LNCaP clone FGC (cell line): ENCODE measurements around the gene ANK2.

Experiments
- DNase-seq: peaks from one replicate; pipeline ENCODE4 v3.0.0-alpha.2; 2011; ENCODE audit warnings: low read depth
- H3K4me3 ChIP-seq: 2 replicates; pipeline ENCODE4 v1.5.1; 2011; ENCODE audit warnings: mild to moderate bottlenecking, low read depth, low read length, control low read depth
- CTCF ChIP-seq: IDR thresholded peaks from 2 replicates; pipeline ENCODE4 v1.5.1; 2012; ENCODE audit warnings: mild to moderate bottlenecking; ENCODE audit not compliant: control insufficient read depth, insufficient read depth; ENCODE audit errors: extremely low read depth

ANK2 gene

GRCh38 chr4:113103556-113103955 lies 54.1 kb downstream of the ANK2 start:
- no peak for TF ChIP-seq CTCF
- H3K4me3 ChIP-seq, result no peak overlapping the region
- DNase-seq, result no peak

GRCh38 chr4:113106108-113106507 lies 56.7 kb downstream of the ANK2 start:
- peak; percentile 11 for DNase-seq
- no peak overlapping the region for H3K4me3 ChIP-seq
- peak; percentile 60 for TF ChIP-seq CTCF

GRCh38 chr4:113109106-113109718 lies 59.8 kb downstream of the ANK2 start:
- TF ChIP-seq CTCF, result no peak
- no peak overlapping the region for H3K4me3 ChIP-seq
- no peak for DNase-seq

GRCh38 chr4:113112338-113112978 lies 63.0 kb downstream of the ANK2 start:
- H3K4me3 ChIP-seq, result no peak overlapping the region
- DNase-seq, result no peak
- no peak for TF ChIP-seq CTCF

- DNase-seq, result no peak
- TF ChIP-seq CTCF, result no peak
- H3K4me3 ChIP-seq, result no peak overlapping the region
Measured at GRCh38 chr4:113113151-113113550, 63.7 kb downstream of the ANK2 start.

GRCh38 chr4:113114884-113115283 lies 65.4 kb downstream of the ANK2 start:
- no peak overlapping the region for H3K4me3 ChIP-seq
- TF ChIP-seq CTCF, result no peak

More at GRCh38 chr4:113114884-113115283, 65.4 kb downstream of the ANK2 start:
- no peak for DNase-seq
